Activated CD8-positive, alpha-beta T cell treated with anti-CD3 and anti-CD28 coated beads, Interleukin-2, amount 10 ng/mL, durations not matched to agents 7 days and 5 days (primary cell): ENCODE results near the gene PPP1R3F. TPM values are rescaled to one million over a fixed set of nuclear protein-coding genes. Genes with fewer than 3 reads are reported as not detected.

Source experiments
- ATAC-seq: fragments of 150-1000 bp; cut with Tn5 transposase; one replicate; pipeline ENCODE4 v1.10.0; 2021; ENCODE audit warnings: moderate library complexity
- CTCF ChIA-PET: fragments of 350-600 bp; sonication (Branson Sonifier 250); formaldehyde crosslinking; loops from one replicate; lab custom pipeline; 2021; ENCODE audit warnings: antibody characterized with exemption; lab: Charles Lee
- POLR2A ChIA-PET: fragments of 350-600 bp; sonication (Branson Sonifier 250); formaldehyde crosslinking; loops from one replicate; lab custom pipeline; 2021; ENCODE audit warnings: antibody characterized with exemption; lab: Charles Lee
- DNase-seq: peaks from one replicate; pipeline ENCODE4 v3.0.0-alpha.2; 2020
- H3K27ac Mint-ChIP-seq: one replicate; pipeline ENCODE4 v1.8.0; 2021; ENCODE audit warnings: mild to moderate bottlenecking, mixed read lengths
- H3K27me3 Mint-ChIP-seq: one replicate; pipeline ENCODE4 v1.8.0; 2021; ENCODE audit warnings: low read depth, mixed read lengths
- H3K36me3 Mint-ChIP-seq: one replicate; pipeline ENCODE4 v1.8.0; 2021; ENCODE audit warnings: low read depth, mixed read lengths
- H3K4me1 Mint-ChIP-seq: one replicate; pipeline ENCODE4 v1.8.0; 2021; ENCODE audit warnings: low read depth, mixed read lengths
- H3K4me3 Mint-ChIP-seq: one replicate; pipeline ENCODE4 v1.8.0; 2021; ENCODE audit warnings: mild to moderate bottlenecking, mixed read lengths
- H3K9me3 Mint-ChIP-seq: one replicate; pipeline ENCODE4 v1.8.0; 2022; ENCODE audit warnings: mixed read lengths; ENCODE audit not compliant: insufficient read depth
- total RNA-seq, 2 experiments: library from RNA; stranded (reverse); gene quantifications; one replicate each; pipeline ENCODE4 v1.2.3, GENCODE V29; 2021

The PPP1R3F gene
- total RNA-seq, 2 experiments from 2014 or later, result 8.0 to 8.5 TPM

DNA sequence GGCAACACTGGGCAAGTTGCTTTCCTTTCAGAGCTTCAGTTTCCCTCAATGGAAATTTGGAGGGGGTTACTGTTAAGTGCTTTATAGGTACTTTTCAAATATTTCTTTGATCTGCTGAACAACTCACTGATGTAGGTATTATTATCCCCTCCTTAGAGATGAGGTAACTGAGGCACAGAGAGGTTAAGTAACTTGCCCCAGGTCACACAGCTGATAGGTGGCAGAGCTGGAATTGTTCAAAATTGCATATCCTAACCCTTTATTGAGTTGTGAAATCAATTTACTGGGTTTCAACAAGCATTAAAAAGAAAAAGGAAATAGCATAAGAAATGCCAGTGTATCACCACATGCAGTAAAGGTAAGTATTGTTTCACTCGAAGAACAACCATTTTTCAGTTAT lies 6.6 kb downstream of the PPP1R3F start:
- POLR2A ChIA-PET, result no interaction called here

DNA sequence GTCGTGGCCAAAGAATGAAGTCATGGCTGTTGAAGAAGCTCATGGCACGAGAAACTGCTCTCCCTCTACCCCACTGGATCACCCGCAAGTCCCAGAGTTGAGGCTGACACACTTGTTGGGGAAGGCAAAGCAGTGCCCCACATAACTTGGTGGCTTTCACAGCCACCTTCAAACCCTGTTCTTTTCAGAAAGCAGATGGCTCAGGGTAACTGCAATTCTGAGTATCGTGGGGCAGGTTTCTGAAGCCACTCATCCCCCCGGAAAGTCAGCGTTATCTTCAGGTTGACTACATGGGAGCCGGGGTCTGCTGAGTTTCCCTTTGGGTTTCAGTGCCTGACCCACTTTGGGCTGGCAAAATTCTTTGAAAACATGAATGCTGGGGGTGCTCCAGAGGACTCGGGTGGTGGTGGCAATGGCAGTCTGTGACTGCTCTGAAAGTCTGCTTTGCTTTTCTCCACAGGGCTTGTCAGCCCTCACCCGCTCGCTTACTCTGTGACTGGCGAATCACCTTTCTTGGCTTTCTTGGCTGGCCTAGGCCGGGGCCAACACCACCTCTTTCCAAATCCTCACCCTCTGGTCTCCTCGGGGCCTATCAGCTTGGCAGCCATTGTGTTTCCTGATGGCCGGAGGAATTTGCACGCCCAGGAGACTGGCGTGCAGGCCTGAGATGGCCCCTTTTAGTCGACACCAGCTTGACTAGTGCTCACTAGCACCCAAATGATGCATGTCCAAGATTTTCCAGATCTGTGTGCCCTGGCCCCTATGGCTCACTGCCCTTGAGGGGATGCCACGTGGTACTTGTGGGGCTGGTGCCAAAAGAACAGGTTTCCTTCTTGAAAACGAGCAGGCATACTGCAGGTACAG lies 7.3 kb downstream of the PPP1R3F start:
- Mint-ChIP-seq H3K4me3 (peak overlapping the region; percentile 51), H3K36me3 (peaks cover 51% of the 10 kb centered on the region), H3K27ac (peak overlapping the region; percentile 91), H3K9me3 (no peaks in the 10 kb centered on the region), H3K27me3 (no peaks in the 10 kb centered on the region), H3K4me1 (peaks cover 81% of the 10 kb centered on the region)
- ChIA-PET CTCF (interaction anchor here (1.0 kb wide), 2 partner anchors 15 to 84 kb away, joined by 3 read pairs; no protein-coding TSS in a partner anchor), POLR2A (interaction anchor here (1.1 kb wide), 1 partner anchor 549 kb away, joined by 3 read pairs; no protein-coding TSS in a partner anchor)
- DNase-seq, result no peak
- ATAC-seq, result no peak

More for the DNA sequence above, 6.6 kb downstream of the PPP1R3F start:
- Mint-ChIP-seq H3K27ac (peak overlapping the region; percentile 92), H3K4me1 (peaks cover 86% of the 10 kb centered on the region), H3K27me3 (no peaks in the 10 kb centered on the region), H3K9me3 (no peaks in the 10 kb centered on the region), H3K36me3 (peaks cover 55% of the 10 kb centered on the region), H3K4me3 (no peak overlapping the region)
- DNase-seq (no peak), ATAC-seq (no peak)
- CTCF ChIA-PET, result interaction anchor here (1.0 kb wide), 1 partner anchor 83 kb away, joined by 3 read pairs; no protein-coding TSS in a partner anchor

DNA sequence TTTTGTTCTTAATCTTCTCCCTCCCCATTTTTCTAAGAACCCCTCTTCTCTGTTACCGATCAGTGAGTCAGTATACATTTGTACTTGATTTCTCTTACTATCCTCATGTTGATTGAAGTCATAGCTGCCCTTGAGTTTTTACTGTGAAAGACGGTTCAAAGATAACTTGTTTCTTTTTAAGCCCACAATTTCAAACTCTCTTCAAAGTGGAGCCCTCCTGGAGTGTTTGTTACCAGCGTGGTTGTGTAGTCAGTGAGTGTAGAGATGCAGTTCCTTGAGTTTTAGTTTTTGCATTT lies 7.9 kb downstream of the PPP1R3F start:
- Mint-ChIP-seq H3K4me1 (peaks cover 79% of the 10 kb centered on the region), H3K36me3 (peaks cover 53% of the 10 kb centered on the region), H3K4me3 (peak overlapping the region; percentile 51), H3K9me3 (no peaks in the 10 kb centered on the region), H3K27ac (peak overlapping the region; percentile 91), H3K27me3 (no peaks in the 10 kb centered on the region)
- POLR2A ChIA-PET, result interaction anchor here (1.1 kb wide), 1 partner anchor 550 kb away, joined by 3 read pairs; no protein-coding TSS in a partner anchor
- ATAC-seq, result no peak
- CTCF ChIA-PET, result interaction anchor here (1.0 to 1.4 kb wide), 2 partner anchors 15 to 85 kb away, joined by 3 to 4 read pairs; no protein-coding TSS in a partner anchor
- no peak for DNase-seq

DNA sequence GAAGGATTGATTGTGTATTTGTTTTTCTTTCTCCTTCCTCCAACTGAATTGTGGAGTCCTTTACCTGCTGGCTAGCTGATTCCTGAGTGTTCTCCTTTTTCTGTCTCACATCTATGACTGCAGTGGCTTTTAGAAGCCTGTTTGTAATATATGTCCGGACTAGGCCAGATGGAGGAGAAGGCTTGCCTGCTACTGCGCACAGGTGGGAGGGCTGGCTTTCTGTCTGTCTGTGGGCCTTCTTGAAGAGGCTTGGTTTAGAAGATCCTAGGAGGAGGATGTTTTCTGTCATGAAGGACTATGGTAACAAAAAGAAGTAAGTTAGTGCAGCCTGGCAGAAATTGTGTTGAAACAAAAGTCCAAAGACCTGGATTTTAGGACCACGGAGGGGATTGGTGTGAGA lies 8.5 kb downstream of the PPP1R3F start:
- Mint-ChIP-seq H3K9me3 (no peaks in the 10 kb centered on the region), H3K4me3 (peak overlapping the region; percentile 51), H3K27me3 (no peaks in the 10 kb centered on the region), H3K36me3 (peaks cover 56% of the 10 kb centered on the region), H3K27ac (peak overlapping the region; percentile 91), H3K4me1 (peaks cover 77% of the 10 kb centered on the region)
- CTCF ChIA-PET, result interaction anchor here (1.0 to 1.4 kb wide), 2 partner anchors 14 to 85 kb away, joined by 3 to 4 read pairs; no protein-coding TSS in a partner anchor
- DNase-seq (no peak), ATAC-seq (no peak)
- POLR2A ChIA-PET, result no interaction called here

DNA sequence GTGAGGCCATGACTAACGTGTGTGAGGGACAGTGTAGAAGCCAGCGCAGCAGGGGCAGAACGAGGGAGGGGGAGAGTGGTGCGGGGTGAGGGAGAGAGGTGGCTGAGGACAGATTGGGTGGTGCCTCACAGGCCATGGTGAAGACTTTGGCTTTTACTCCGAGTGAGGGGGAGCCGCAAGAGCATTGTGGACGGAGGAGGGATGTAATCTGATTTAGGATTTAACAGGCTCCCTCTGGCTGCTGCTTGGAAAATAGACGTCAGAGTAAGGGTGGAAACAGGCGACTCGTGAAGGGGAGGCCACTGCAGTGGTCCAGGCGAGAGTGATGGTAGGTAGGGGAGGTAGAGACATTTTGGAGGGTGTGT lies 13.0 kb downstream of the PPP1R3F start:
- ChIA-PET POLR2A (no interaction called here), CTCF (no interaction called here)
- no peak for DNase-seq
- Mint-ChIP-seq H3K27me3 (no peaks in the 10 kb centered on the region), H3K4me1 (peaks cover 42% of the 10 kb centered on the region), H3K27ac (no peak overlapping the region), H3K9me3 (no peaks in the 10 kb centered on the region), H3K4me3 (no peak overlapping the region), H3K36me3 (peaks cover 35% of the 10 kb centered on the region)
- no peak for ATAC-seq

DNA sequence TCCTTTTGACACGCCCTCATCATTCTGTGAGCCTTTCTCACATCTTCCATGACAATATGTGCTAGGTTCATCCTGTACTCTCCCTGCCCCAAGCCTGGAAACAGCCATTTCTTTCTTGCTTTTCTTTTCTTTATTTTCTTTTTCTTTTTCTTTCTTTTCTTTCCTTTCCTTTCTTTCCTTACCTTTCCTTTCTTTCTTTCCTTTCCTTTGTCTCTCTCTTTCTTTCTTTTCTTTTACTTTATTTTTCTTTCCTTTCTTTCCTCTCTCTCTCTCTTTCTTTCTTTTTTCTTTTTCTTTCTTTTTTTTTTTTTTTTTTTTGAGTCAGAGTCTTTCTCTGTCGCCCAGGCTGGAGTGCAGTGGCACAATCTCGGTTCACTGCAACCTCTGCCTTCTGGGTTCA lies 14.6 kb downstream of the PPP1R3F start:
- no peak overlapping the region for H3K27ac Mint-ChIP-seq
- H3K9me3 Mint-ChIP-seq, result no peaks in the 10 kb centered on the region
- peaks cover 41% of the 10 kb centered on the region for H3K4me1 Mint-ChIP-seq
- ATAC-seq, result no peak
- no peaks in the 10 kb centered on the region for H3K27me3 Mint-ChIP-seq
- no peak overlapping the region for H3K4me3 Mint-ChIP-seq
- no peak for DNase-seq
- peaks cover 25% of the 10 kb centered on the region for H3K36me3 Mint-ChIP-seq
- CTCF ChIA-PET, result no interaction called here
- POLR2A ChIA-PET, result no interaction called here

DNA sequence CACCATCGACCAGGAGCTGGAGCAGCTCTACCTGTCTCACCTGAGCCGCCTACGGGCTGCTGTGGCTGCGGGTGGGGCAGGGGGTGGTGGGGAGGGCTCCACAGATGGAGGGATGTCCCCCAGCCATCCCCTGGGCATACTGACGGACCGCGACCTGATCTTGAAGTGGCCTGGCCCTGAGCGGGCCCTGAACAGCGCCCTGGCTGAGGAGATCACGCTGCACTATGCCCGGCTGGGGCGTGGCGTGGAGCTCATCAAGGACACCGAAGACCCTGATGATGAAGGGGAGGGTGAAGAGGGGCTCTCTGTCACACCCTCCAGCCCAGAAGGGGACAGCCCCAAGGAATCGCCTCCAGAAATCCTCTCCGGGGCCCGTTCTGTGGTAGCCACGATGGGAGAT lies 16.5 kb downstream of the PPP1R3F start:
- Mint-ChIP-seq H3K9me3 (no peaks in the 10 kb centered on the region), H3K36me3 (peaks cover 18% of the 10 kb centered on the region), H3K4me1 (peaks cover 36% of the 10 kb centered on the region), H3K4me3 (no peak overlapping the region), H3K27me3 (no peaks in the 10 kb centered on the region), H3K27ac (no peak overlapping the region)
- ATAC-seq (no peak), DNase-seq (no peak)
- ChIA-PET CTCF (no interaction called here), POLR2A (interaction anchor here (0.6 kb wide), 1 partner anchor 17 kb away, joined by 3 read pairs; no protein-coding TSS in a partner anchor)

DNA sequence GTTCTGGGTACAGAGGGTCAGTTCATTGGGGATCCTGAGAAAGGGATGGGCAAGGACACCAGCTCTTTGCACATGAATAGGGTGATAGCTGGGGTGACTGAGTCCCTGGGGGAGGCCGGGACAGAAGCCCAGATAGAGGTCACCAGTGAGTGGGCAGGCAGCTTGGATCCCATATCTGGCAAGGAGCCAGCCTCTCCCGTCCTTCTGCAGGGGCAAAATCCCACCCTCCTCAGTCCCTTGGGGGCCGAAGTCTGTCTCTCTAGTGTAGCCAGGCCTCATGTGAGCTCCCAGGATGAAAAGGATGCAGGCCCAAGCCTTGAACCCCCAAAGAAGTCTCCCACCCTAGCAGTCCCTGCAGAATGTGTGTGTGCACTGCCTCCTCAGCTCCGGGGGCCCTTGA lies 17.0 kb downstream of the PPP1R3F start:
- no peak for ATAC-seq
- Mint-ChIP-seq H3K4me3 (no peak overlapping the region), H3K4me1 (peaks cover 37% of the 10 kb centered on the region), H3K36me3 (peaks cover 16% of the 10 kb centered on the region), H3K9me3 (no peaks in the 10 kb centered on the region), H3K27ac (no peak overlapping the region), H3K27me3 (no peaks in the 10 kb centered on the region)
- no peak for DNase-seq
- ChIA-PET POLR2A (interaction anchor here (0.6 kb wide), 2 partner anchors 18 to 591 kb away, joined by 3 read pairs; no protein-coding TSS in a partner anchor), CTCF (no interaction called here)

DNA sequence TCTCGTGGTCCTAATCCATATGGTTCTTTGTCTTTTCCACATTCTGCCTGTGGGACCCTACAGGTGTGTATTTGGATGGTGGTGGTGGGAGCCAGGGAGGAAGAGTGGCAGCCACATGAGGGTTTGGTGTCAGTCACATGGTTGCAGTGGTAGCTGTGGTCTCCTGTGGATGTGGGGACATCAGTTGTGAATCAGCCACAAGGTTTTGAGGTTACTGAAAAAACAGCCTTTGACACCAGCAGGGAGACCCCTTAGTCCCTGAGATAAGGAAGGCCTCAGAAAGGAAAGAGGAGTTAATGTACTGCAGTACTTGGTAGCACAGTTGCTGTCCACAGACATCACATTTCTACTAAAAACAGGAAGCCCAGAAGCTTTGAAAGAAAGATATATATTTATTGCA lies 18.1 kb downstream of the PPP1R3F start:
- POLR2A ChIA-PET, result interaction anchor here (1.3 kb wide), 1 partner anchor 15 kb away, joined by 5 read pairs; no protein-coding TSS in a partner anchor
- CTCF ChIA-PET, result no interaction called here
- H3K36me3 Mint-ChIP-seq, result peaks cover 11% of the 10 kb centered on the region
- peak overlapping the region; percentile 57 for H3K27ac Mint-ChIP-seq
- no peak for ATAC-seq
- no peaks in the 10 kb centered on the region for H3K9me3 Mint-ChIP-seq
- H3K27me3 Mint-ChIP-seq, result no peaks in the 10 kb centered on the region
- no peak overlapping the region for H3K4me3 Mint-ChIP-seq
- H3K4me1 Mint-ChIP-seq, result peaks cover 39% of the 10 kb centered on the region
- DNase-seq, result peak; percentile 53

DNA sequence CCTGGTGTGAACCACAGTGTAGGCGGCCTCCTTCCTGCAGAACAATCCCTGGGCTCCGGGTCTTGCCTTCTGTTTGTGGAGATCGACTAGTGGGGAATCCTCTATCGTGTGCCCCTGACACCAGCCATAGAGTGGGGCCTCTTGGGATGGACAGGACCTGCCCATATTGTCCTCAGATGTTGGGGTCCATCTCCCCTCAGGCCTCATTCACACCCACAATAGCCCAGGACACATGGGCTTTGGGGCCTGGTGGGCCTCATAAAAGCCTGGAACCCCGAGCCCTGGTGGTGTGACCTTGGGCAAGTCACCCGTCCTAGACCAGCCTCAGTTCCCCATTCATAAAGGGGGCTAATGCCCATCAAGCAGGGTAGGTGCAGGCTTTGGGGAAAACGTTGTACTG lies 20.6 kb downstream of the PPP1R3F start:
- Mint-ChIP-seq H3K4me3 (no peak overlapping the region), H3K27ac (no peak overlapping the region), H3K27me3 (no peaks in the 10 kb centered on the region), H3K9me3 (no peaks in the 10 kb centered on the region), H3K36me3 (peaks cover 10% of the 10 kb centered on the region), H3K4me1 (peaks cover 37% of the 10 kb centered on the region)
- DNase-seq (no peak), ATAC-seq (no peak)
- CTCF ChIA-PET, result interaction anchor here (1.9 kb wide), 1 partner anchor 464 kb away, joined by 8 read pairs; no protein-coding TSS in a partner anchor
- POLR2A ChIA-PET, result no interaction called here

DNA sequence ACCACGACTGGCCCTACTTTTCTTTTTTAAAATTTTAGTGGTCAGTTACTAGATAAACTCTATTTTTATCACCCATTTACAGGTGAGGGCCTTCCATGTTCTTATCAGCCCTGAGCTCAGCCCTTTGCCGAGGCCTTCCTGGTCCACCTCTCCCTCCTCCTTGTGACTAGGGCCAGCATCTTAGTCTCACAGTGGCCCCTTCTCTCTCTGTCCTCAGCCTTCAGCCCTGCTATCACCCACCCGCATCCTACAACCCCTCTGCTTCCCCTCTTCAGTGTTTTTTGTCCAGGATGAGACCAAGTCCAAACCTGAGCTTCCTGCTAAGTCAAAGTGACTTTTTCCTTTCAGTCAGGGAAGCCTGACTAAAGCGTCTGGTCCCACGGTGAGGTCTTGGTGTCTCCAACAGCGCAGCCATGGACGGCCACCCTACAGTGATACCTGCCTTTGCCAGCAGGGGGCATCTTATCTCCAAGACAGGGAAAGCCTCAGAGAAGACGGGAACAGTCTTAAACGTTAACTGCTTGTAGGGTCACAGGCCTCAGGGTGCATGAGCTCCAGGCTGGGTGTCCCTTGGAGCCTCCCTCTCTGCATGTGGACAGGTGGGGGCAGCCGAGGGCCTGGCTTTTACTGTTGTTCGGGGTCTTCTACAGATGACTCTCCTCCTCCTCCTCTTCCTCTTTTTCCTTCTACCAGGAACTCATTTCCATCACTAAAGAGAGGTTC lies 22.2 kb downstream of the PPP1R3F start:
- ATAC-seq, result peak; percentile 91
- H3K4me1 Mint-ChIP-seq, result peaks cover 37% of the 10 kb centered on the region
- POLR2A ChIA-PET, result interaction anchor here (0.6 kb wide), 1 partner anchor 671 kb away, joined by 4 read pairs; no protein-coding TSS in a partner anchor

More for the DNA sequence above, 22.2 kb downstream of the PPP1R3F start:
- peak overlapping the region; percentile 48 for H3K27ac Mint-ChIP-seq
- peaks cover 7% of the 10 kb centered on the region for H3K36me3 Mint-ChIP-seq
- CTCF ChIA-PET, result interaction anchor here (0.8 to 1.9 kb wide), 7 partner anchors 10 to 462 kb away, joined by 3 to 8 read pairs (median 4); no protein-coding TSS in a partner anchor
- H3K4me3 Mint-ChIP-seq, result no peak overlapping the region
- H3K9me3 Mint-ChIP-seq, result no peaks in the 10 kb centered on the region
- H3K27me3 Mint-ChIP-seq, result peaks cover 8% of the 10 kb centered on the region
- DNase-seq, result peak; percentile 80
